Central memory CD8-positive, alpha-beta T cell (primary cell): ENCODE measurements around the gene SLC1A7.

Experiments used
- ATAC-seq: fragments of 150-1000 bp; cut with Tn5 transposase; replicated peaks from 2 replicates; pipeline ENCODE4 v1.10.0; 2022; ENCODE audit warnings: mild to moderate bottlenecking, moderate FRiP score, moderate number of reproducible peaks; ENCODE audit not compliant: poor library complexity, severe bottlenecking; ENCODE audit errors: extremely low read depth
- DNase-seq, 2 donors: peaks; one replicate each; pipeline ENCODE4 v3.0.0; 2021; ENCODE audit warnings: low spot score in 2 of 2
- H3K27ac Mint-ChIP-seq: one replicate; pipeline ENCODE4 v1.8.0; 2022; ENCODE audit warnings: low read depth, mild to moderate bottlenecking, moderate library complexity, mixed read lengths
- H3K27me3 Mint-ChIP-seq: one replicate; pipeline ENCODE4 v1.8.0; 2022; ENCODE audit warnings: mixed read lengths
- H3K36me3 Mint-ChIP-seq: one replicate; pipeline ENCODE4 v1.8.0; 2022; ENCODE audit warnings: mild to moderate bottlenecking, moderate library complexity, mixed read lengths; ENCODE audit not compliant: insufficient read depth
- H3K4me1 Mint-ChIP-seq: one replicate; pipeline ENCODE4 v1.8.0; 2022; ENCODE audit warnings: mixed read lengths
- H3K4me3 Mint-ChIP-seq: one replicate; pipeline ENCODE4 v1.8.0; 2022; ENCODE audit warnings: mild to moderate bottlenecking, moderate library complexity, mixed read lengths
- H3K9me3 Mint-ChIP-seq: one replicate; pipeline ENCODE4 v1.8.0; 2022; ENCODE audit warnings: mixed read lengths

Gene SLC1A7

GRCh38 chr1:53060579-53060978 is 81.9 kb downstream of the SLC1A7 start:
- Mint-ChIP-seq H3K4me3 (no peak overlapping the region), H3K36me3 (no peaks in the 10 kb centered on the region), H3K27ac (no peak overlapping the region), H3K9me3 (no peaks in the 10 kb centered on the region), H3K4me1 (peaks cover 5% of the 10 kb centered on the region), H3K27me3 (peaks cover 25% of the 10 kb centered on the region)
- ATAC-seq (no peak), DNase-seq (no peak)

- no peak overlapping the region for H3K27ac Mint-ChIP-seq
- H3K27me3 Mint-ChIP-seq = no peaks in the 10 kb centered on the region
- no peak overlapping the region for H3K4me3 Mint-ChIP-seq
- H3K36me3 Mint-ChIP-seq = peaks cover 4% of the 10 kb centered on the region
- no peaks in the 10 kb centered on the region for H3K9me3 Mint-ChIP-seq
- ATAC-seq = no peak
- no peak for DNase-seq
- peaks cover under 1% of the 10 kb centered on the region for H3K4me1 Mint-ChIP-seq
These were observed 85.3 kb downstream of the SLC1A7 start for GRCh38 chr1:53057127-53057526.

- no peak for ATAC-seq
- H3K36me3 Mint-ChIP-seq = peaks cover 31% of the 10 kb centered on the region
- H3K4me3 Mint-ChIP-seq = no peak overlapping the region
These were observed 90.8 kb downstream of the SLC1A7 start for GRCh38 chr1:53051676-53052075.

GRCh38 chr1:53050310-53050709 is 92.1 kb downstream of the SLC1A7 start:
- H3K27ac Mint-ChIP-seq = no peak overlapping the region
- ATAC-seq (no peak), DNase-seq (no peak)
- peaks cover 31% of the 10 kb centered on the region for H3K36me3 Mint-ChIP-seq
- H3K27me3 Mint-ChIP-seq = no peaks in the 10 kb centered on the region
- H3K4me3 Mint-ChIP-seq = no peak overlapping the region
- H3K9me3 Mint-ChIP-seq = no peaks in the 10 kb centered on the region
- H3K4me1 Mint-ChIP-seq = peaks cover 4% of the 10 kb centered on the region

More at GRCh38 chr1:53051676-53052075, 90.8 kb downstream of the SLC1A7 start:
- H3K9me3 Mint-ChIP-seq = no peaks in the 10 kb centered on the region
- no peaks in the 10 kb centered on the region for H3K27me3 Mint-ChIP-seq
- no peaks in the 10 kb centered on the region for H3K4me1 Mint-ChIP-seq
- no peak overlapping the region for H3K27ac Mint-ChIP-seq
- DNase-seq = no peak

- ATAC-seq (no peak), DNase-seq (no peak)
- no peaks in the 10 kb centered on the region for H3K9me3 Mint-ChIP-seq
- peaks cover 31% of the 10 kb centered on the region for H3K36me3 Mint-ChIP-seq
- no peak overlapping the region for H3K27ac Mint-ChIP-seq
- H3K27me3 Mint-ChIP-seq = no peaks in the 10 kb centered on the region
- peaks cover 4% of the 10 kb centered on the region for H3K4me1 Mint-ChIP-seq
- H3K4me3 Mint-ChIP-seq = no peak overlapping the region
These were observed 92.9 kb downstream of the SLC1A7 start for GRCh38 chr1:53049574-53049967.

- H3K27ac Mint-ChIP-seq = peak overlapping the region; percentile 29
- H3K4me1 Mint-ChIP-seq = peaks cover 4% of the 10 kb centered on the region
- ATAC-seq (no peak), DNase-seq (no peak)
- peaks cover 31% of the 10 kb centered on the region for H3K36me3 Mint-ChIP-seq
- H3K4me3 Mint-ChIP-seq = no peak overlapping the region
- H3K9me3 Mint-ChIP-seq = no peaks in the 10 kb centered on the region
- H3K27me3 Mint-ChIP-seq = no peaks in the 10 kb centered on the region
These were observed 93.4 kb downstream of the SLC1A7 start for GRCh38 chr1:53048960-53049573.

GRCh38 chr1:53047737-53048736 is 94.4 kb downstream of the SLC1A7 start:
- DNase-seq (no peak), ATAC-seq (no peak)
- no peak overlapping the region for H3K4me3 Mint-ChIP-seq
- no peaks in the 10 kb centered on the region for H3K27me3 Mint-ChIP-seq
- H3K27ac Mint-ChIP-seq = peak overlapping the region; percentile 29
- H3K4me1 Mint-ChIP-seq = peaks cover 4% of the 10 kb centered on the region
- H3K36me3 Mint-ChIP-seq = peaks cover 28% of the 10 kb centered on the region
- no peaks in the 10 kb centered on the region for H3K9me3 Mint-ChIP-seq

GRCh38 chr1:53046930-53047329 is 95.5 kb downstream of the SLC1A7 start:
- ATAC-seq = no peak
- Mint-ChIP-seq H3K4me1 (peaks cover 4% of the 10 kb centered on the region), H3K9me3 (no peaks in the 10 kb centered on the region), H3K27me3 (no peaks in the 10 kb centered on the region), H3K27ac (peak overlapping the region; percentile 49), H3K36me3 (peaks cover 25% of the 10 kb centered on the region), H3K4me3 (no peak overlapping the region)
- no peak for DNase-seq

- no peaks in the 10 kb centered on the region for H3K27me3 Mint-ChIP-seq
- no peaks in the 10 kb centered on the region for H3K9me3 Mint-ChIP-seq
- H3K27ac Mint-ChIP-seq = no peak overlapping the region
- ATAC-seq (no peak), DNase-seq (no peak)
- peaks cover 21% of the 10 kb centered on the region for H3K36me3 Mint-ChIP-seq
- no peak overlapping the region for H3K4me3 Mint-ChIP-seq
- peaks cover 11% of the 10 kb centered on the region for H3K4me1 Mint-ChIP-seq
These were observed 97.5 kb downstream of the SLC1A7 start for GRCh38 chr1:53044926-53045325.

GRCh38 chr1:53043271-53043670 is 99.2 kb downstream of the SLC1A7 start:
- H3K9me3 Mint-ChIP-seq = no peaks in the 10 kb centered on the region
- no peak overlapping the region for H3K4me3 Mint-ChIP-seq
- no peaks in the 10 kb centered on the region for H3K27me3 Mint-ChIP-seq
- ATAC-seq = no peak
- peaks cover 11% of the 10 kb centered on the region for H3K4me1 Mint-ChIP-seq
- no peak overlapping the region for H3K27ac Mint-ChIP-seq
- DNase-seq = no peak
- peaks cover 19% of the 10 kb centered on the region for H3K36me3 Mint-ChIP-seq

- Mint-ChIP-seq H3K4me3 (no peak overlapping the region), H3K27ac (no peak overlapping the region), H3K4me1 (peaks cover 12% of the 10 kb centered on the region), H3K27me3 (no peaks in the 10 kb centered on the region), H3K36me3 (peaks cover 14% of the 10 kb centered on the region), H3K9me3 (no peaks in the 10 kb centered on the region)
- DNase-seq = no peak
- ATAC-seq = no peak
These were observed 103.9 kb downstream of the SLC1A7 start for GRCh38 chr1:53038566-53038965.
